Midbrain (tissue), 1 donor: ENCODE data around the gene ATP2B2.

ENCODE experiments used
- DNase-seq: peaks from one replicate; lab custom pipeline; 2025; lab: John Stamatoyannopoulos, UW

ATP2B2 gene

GRCh38 chr3:10529809-10530208, 24.4 kb upstream of the ATP2B2 start:
- DNase-seq, result no peak

GRCh38 chr3:10528046-10528445, 22.7 kb upstream of the ATP2B2 start:
- DNase-seq, result no peak

- no peak for DNase-seq
Measured at GRCh38 chr3:10527295-10528001, 22.1 kb upstream of the ATP2B2 start.

GRCh38 chr3:10526366-10526765, 21.0 kb upstream of the ATP2B2 start:
- DNase-seq, result no peak

GRCh38 chr3:10524799-10525301, 19.5 kb upstream of the ATP2B2 start:
- DNase-seq, result no peak

GRCh38 chr3:10524270-10524669, 18.9 kb upstream of the ATP2B2 start:
- DNase-seq, result no peak

- no peak for DNase-seq
Measured at GRCh38 chr3:10523561-10523960, 18.2 kb upstream of the ATP2B2 start.

- no peak for DNase-seq
Measured at GRCh38 chr3:10522646-10523303, 17.4 kb upstream of the ATP2B2 start.

- no peak for DNase-seq
Measured at GRCh38 chr3:10521772-10522441, 16.5 kb upstream of the ATP2B2 start.

GRCh38 chr3:10520072-10520471, 14.7 kb upstream of the ATP2B2 start:
- DNase-seq, result no peak

- no peak for DNase-seq
Measured at GRCh38 chr3:10519236-10519635, 13.8 kb upstream of the ATP2B2 start.

- DNase-seq, result no peak
Measured at GRCh38 chr3:10518506-10519150, 13.2 kb upstream of the ATP2B2 start.

GRCh38 chr3:10517627-10518026, 12.2 kb upstream of the ATP2B2 start:
- DNase-seq, result no peak

- DNase-seq, result no peak
Measured at GRCh38 chr3:10516544-10517452, 11.4 kb upstream of the ATP2B2 start.

- DNase-seq, result no peak
Measured at GRCh38 chr3:10515884-10516495, 10.6 kb upstream of the ATP2B2 start.

GRCh38 chr3:10515396-10515795, 10.0 kb upstream of the ATP2B2 start:
- no peak for DNase-seq

GRCh38 chr3:10514407-10515069, 9.2 kb upstream of the ATP2B2 start:
- no peak for DNase-seq

- no peak for DNase-seq
Measured at GRCh38 chr3:10513306-10513705, 7.9 kb upstream of the ATP2B2 start.

GRCh38 chr3:10512687-10513086, 7.3 kb upstream of the ATP2B2 start:
- DNase-seq, result no peak

- DNase-seq, result no peak
Measured at GRCh38 chr3:10511809-10512494, 6.6 kb upstream of the ATP2B2 start.
